GM19328 (cell line): Measurements from ENCODE around the gene GPC1.

Experiments
- ATAC-seq: cut with Tn5 transposase; IDR thresholded peaks from one replicate; pipeline ENCODE4 v1.9.1; 2021; ENCODE audit warnings: mild to moderate bottlenecking, moderate library complexity; ENCODE audit not compliant: unreplicated experiment

Gene GPC1

DNA sequence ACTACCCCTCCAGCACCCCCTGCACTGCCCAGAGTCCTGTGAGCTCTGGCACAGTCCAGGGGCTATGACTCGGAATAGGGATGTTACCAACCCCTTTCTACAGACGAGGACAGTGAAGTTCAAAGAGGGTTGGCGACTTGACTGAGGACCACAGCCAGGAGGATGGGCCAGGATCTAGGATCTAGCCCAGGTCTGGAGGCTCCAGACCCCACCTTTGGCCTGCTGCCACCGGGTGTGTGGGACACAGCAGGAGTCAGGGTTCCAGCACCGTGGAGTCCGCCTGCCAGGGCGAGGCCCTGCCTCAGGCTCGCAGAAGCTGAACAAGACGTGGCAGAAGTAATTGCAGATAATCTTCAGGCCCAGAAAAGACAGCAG, 37.9 kb upstream of the GPC1 start:
- no peak for ATAC-seq

DNA sequence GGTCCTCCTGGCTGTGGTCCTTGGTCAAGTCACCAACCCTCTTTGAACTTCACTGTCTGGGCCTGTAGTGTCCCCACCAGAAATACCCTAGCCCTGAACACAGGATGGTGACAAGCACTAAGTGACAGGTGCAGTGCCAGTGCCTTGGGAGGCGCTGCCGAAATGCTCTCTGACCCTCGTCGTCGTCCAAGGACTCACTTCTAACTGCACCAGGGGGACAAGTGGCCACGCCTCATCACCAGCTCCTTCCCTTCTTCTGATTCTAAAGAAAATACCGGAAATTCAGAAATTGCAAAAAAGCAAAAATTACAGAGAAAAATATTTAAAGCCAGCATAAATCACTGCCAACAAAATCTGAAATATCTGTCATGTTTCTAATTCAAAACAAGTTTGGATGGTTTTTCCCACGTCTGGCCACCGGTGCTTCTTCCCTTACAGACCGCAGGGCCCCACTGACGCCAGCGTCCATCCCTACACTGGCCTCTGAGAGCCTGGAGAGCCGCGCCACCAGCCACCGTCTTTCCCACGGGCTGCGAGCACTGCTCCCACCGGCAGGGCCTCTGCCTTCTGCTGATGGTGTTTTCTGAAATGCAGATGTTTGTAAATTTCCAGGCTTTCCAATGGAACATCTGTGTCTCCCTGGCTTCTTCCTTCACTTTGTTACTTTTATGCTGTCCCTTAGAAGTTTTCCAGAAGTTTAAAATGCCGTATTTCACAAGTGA, 37.4 kb upstream of the GPC1 start:
- ATAC-seq, result no peak

DNA sequence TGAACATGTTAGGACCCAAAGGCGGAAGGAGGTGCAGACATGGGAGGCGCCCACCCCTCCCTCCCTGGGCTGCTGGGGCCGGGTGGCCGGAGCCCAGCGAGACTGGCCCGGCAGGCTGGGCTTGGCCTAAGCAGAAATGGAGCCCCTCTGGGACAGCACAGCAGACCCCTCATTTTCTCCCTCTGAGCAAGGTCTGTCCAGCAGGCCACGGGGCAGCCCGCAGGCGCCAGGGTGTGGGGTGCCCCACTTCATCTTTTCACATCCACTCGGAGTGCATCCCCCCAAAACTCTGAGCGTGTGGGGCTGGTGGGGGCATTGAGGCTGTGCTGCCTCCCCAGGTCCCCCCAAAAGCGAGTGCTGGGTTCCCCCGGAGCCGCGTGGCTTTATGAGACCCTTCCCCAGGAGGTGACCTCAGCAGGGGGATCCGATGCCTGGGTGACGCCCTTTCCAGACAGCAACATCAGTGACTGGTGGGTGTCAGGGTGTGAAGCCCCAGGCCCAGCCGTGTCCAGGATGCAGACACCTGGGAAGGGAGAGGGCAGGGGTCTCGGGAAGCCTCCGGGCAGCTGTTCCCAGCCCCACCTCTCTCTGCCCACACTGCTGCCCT, 36.7 kb upstream of the GPC1 start:
- no peak for ATAC-seq

DNA sequence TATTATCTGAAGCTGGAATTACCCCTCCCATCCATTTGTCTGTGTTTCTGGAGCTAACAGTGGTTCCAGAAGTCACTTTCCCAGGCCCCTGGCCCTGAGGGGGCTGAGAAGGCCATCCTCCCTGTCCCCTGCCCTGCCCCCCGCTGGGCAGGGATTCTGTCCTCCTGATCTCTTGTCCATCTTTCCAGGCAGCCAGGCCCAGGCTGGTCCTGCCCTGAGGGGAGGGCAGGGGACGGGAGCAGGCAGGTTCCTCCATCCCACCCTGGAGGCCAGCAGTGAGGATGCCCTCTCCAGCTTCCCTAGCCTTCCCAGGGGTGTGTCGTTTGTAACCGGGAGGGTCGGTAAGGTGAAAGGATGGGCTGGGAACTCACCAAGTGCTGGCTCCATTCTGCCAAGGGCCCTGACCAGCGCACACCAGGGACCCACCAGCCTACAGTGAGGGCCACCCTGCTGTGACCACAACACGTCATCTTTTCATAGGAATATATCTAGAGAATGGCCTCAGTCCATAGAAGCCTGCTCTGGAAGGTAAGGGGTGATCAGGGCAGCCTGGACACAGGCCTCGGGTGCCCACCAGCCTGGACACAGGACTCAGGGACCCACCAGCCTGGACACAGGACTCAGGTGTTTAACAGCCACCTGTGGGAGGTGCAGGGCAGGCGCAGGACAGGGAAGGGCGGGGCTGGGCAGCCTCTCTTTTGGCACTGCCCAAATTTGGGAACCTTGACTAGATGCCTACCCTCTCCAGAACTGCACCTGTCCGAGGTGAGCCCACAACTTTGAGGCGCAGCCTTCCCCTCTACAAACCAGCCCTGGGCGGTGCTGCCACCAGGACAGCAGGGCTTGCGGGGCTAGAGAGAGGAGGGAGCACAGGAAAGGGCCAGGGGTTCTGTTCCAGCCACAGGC, 35.8 kb upstream of the GPC1 start:
- ATAC-seq, result no peak

DNA sequence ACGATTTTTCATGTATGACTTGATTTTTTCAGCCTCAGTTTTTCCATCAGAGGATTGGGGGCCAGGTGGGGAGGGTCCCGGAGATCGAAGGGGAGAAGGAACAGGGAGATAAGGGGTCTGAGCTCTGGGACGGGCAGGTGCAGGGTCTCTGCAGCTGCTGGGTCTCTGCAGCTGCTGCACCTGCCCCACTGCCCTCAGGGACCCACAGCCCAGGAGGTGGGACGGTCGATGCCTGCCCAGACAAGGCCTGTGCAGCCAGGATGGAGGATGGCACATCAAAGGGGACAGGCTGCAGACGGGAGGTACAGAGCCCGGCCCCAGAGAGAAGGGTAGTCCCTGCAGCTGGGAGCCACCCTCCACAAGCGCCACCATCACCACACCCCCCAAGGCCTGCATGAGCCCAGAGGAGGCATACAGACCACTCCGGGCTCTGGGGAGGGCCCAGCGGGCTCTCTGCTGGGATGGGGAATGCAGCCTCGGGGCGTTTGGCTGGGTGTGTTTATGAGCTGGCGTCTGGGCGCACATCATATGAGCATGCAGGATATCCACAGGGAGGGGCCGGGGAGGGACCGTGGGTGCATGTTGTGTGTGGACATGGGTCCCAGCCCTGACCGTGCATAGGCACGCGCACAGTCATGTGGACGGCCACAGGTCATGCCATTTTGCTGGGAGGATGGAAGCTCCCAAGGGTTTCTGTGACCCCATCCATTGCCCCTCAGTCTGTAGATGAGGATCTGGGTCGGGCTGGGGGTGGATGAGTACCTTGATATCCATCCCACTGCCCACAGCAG, 34.9 kb upstream of the GPC1 start:
- no peak for ATAC-seq

DNA sequence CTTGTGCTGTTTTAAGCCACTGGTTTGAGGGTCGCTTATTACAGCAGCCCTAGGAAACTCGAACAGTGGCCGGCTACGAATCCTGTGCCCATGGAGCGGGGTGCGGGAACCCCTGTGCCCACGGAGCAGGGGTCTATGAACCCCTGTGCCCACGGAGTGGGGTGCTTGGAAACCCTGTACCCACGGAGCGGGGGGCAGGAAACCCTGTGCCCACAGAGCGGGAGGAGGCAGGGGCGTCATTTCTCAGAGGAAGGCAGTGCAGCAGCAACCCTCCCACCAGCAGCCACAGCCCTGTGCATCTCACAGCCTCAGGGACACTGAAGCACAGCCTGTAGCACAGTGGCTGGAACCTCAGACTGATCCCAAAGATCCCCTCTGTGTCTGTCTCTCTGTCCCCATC, 34.2 kb upstream of the GPC1 start:
- no peak for ATAC-seq

DNA sequence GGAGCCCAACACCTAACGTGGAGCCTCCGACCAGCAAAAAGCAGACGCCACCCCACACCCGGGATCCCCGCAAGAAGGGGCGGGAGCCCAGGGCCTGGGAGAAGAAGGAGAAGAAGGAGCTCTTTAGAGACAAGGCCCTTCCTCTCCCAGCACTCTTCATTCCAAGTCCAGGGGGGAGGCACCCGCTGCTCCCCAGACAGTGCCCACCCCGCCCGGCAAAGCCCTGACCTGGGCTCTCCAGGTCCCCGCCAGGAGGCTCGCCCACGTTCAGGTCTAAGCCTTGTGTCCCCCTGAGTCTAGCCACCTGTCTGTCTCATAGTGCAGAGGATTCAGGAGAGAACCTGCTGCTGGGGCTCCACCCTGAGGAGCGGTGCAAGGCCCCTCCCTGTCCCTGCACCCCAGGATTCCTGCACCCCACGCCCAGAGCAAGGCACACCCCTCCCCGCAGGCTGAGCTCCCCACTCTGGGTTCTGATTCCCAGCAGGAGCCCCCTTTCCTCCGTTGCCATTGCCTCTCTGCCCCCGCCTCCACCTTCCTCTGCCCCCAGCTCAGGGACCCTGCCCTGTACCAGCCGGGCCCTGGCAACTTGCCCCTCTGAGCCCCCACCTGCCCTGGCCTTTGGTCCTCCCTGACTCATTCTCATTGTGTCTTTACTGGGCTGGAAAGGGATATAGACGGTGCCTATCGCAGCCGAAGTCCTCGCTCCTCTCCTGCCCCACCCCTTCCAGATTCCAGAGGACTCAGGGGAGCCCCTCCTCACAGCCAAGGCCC, 33.5 kb upstream of the GPC1 start:
- ATAC-seq, result no peak

DNA sequence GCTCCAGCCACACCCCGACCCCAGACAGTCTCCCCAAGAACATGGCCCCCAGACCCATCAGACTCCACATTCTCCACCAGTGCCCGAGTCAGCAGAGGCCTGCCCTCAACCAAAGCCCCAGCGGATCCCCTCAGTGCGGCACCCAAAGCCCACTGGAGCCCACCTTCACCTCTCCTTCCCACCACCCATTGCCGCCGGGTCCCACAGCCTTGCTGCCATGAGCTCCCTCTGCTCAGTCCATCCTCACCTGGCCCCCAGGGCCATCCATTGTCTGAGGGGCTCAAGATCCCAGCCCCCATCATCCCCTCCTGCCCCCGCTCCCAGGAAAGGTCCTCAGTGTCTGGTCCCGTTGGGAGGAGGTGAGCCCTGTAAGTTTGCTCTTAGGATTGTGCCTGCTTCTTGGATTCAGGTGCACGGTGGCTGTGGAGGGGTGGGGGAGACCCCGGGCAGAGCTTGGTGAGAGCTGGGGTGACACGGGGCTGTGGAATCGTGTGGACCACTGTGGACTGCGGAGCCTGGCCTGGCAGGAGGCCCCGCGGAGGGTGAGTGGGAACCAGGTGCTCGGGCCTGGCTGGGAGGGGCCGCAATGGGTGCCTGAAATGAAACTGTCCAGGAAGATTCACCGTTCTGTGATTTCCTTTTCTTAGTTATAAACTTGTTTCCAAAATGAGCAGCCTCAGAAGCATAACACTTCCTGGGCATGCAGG, 32.7 kb upstream of the GPC1 start:
- no peak for ATAC-seq

DNA sequence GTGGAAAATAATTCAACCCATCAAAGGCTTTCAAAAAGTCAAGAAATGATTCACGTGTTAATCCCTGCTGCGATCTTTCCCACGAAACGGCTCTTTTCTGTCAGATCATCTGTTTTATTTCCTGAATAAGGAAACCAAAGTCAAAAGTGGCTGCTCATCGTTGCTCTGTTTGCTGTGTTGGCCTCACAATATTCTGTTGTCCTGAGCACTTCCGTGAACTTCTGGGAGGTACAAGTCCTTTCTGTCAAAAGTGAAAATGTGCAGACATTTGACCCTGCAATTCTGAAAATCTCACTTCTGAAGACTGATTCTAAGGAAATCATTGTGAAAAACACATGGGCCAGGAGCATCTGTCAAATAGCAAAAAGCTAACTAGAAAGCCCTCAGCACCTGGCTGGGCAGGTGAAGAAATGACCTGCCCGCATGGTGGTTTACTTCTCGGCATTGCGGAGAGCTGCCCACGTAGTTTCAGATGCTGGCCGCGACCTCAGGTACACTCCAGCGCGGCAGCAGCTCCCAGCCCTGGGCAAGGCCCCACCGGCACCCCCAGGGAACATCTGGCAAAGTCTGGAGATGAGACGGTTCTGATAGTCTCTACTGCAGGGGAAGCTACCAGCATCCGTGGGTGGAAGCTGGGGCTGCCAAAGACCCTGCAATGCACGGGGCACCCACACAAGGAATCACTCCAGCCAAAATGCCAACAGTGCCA, 31.9 kb upstream of the GPC1 start:
- ATAC-seq, result no peak

DNA sequence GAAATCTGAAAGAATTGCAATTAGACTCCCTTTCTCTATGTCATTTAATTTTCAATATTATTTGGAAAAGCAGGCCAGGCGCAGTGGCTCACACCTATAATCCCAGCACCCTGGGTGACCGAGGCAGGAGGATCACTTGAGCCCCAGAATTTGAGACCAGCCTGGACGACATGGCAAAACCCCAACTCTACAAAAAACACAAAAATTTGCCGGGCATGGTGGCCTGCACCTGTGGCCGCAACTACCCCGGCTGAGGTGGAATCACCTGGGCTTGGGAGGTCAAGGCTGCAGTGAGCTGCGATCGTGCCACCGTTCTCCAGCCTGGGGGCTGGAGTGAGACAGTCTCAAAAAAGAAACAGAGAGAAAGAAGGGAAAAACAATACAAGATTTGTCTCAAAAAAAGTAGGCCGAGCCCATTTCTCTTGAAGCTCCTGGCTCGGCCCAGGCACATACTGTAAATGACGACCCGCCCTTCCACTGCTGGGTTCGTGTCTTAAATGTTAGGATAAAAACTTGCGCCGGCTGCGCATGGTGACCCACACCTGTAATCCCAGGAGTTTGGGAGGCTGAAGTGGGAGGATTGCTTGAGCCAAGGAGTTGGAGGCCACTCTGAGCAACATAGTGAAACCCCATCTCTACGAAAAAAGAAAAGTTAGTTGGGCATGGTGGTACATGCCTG, 31.1 kb upstream of the GPC1 start:
- ATAC-seq, result no peak

DNA sequence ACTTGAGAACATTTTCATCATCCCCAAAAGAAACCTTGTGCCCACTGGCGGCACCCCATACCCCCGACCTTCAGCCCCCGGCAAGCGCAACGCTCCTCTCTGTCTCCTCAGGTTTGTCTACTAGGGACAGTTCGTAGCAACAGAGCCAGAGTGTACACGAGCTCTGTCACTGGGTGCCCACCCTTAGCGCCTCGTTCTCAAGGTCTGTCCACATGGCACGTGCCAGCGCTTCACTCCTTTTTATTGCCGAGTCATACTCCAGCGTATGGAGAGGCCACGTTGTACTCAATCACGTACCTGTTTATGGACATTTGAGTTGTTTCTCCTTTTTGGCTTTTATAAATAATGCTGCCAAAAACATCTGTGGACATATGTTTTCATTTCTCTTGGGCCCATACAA, 30.3 kb upstream of the GPC1 start:
- ATAC-seq, result no peak

DNA sequence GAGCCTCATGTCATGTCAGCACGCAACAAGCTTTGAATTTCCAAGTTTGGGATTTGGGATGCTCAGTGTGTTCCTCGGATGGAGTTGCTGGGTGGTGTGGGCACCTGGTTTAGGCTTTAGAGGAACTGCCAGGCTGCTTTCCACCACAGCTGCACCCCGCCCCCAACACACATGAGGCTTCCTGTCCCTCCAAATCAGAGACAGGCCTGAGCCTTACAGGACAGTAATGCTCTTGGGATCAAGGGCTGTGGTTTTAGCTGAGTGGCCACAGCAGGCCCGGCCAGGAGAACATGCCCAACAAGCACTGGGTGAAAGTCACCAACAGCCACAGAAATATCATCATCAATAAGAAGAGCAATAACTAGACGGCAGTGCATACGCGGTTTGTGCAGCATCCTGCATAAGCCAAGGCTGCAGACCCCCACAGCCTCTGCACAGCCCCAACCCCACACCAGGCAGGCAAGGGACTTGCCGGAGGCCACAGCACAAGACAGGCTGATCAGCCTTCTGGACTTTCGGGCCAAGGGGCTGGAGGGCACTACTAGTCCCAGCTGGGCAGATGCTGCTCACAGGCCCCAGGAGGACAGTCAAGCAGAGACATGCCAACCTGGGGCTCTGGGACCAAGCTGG, 29.7 kb upstream of the GPC1 start:
- no peak for ATAC-seq

DNA sequence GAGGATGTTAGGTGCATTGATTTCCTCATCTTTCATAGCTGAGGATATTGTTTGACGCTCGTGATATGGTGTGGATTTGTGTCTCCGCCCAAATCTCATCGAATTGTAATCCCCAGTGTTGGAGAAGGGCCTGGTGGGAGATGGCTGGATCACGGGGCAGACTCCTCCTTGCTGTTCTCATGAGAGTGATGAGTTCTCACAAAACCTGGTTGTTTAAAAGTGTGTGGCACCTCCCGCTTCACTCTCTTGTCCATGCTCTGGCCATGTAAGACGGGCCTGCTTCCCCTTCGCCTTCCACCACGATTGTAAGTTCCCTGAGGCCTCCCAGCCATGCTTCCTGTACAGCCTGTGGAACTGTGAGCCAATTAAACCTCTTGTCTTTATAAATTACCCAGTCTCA, 28.4 kb upstream of the GPC1 start:
- no peak for ATAC-seq

DNA sequence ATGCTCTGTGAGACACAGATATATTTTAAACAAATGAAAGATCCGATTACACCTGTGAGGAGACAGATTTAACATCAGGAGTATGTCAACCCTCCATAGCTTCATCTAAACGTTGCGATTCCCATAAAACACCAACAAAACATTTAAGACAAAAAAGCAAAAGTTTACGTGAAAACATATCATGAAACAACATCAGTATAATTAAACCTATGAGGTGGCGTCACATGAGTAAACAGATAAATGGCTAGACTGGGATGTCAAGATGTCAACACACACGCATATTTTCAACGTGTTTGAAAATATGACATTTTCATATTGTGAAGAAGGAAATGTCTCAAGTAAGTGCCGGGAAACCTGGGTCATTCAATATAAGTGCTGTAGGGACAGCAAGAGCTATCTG, 25.5 kb upstream of the GPC1 start:
- ATAC-seq, result no peak

DNA sequence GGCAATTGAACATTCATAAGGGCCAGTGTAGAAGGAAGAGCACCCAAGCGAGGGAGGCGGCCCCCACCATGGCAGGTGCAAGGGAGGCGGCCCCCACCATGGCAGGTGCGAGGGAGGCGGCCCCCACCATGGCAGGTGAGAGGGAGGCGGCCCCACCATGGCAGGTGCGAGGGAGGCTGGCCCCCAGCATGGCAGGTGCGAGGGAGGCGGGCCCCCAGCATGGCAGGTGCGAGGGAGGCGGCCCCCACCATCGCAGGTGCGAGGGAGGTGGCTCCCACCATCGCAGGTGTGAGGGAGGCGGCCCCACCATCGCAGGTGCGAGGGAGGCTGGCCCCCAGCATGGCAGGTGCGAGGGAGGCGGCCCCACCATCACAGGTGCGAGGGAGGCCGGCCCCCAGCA, 24.7 kb upstream of the GPC1 start:
- ATAC-seq, result no peak

DNA sequence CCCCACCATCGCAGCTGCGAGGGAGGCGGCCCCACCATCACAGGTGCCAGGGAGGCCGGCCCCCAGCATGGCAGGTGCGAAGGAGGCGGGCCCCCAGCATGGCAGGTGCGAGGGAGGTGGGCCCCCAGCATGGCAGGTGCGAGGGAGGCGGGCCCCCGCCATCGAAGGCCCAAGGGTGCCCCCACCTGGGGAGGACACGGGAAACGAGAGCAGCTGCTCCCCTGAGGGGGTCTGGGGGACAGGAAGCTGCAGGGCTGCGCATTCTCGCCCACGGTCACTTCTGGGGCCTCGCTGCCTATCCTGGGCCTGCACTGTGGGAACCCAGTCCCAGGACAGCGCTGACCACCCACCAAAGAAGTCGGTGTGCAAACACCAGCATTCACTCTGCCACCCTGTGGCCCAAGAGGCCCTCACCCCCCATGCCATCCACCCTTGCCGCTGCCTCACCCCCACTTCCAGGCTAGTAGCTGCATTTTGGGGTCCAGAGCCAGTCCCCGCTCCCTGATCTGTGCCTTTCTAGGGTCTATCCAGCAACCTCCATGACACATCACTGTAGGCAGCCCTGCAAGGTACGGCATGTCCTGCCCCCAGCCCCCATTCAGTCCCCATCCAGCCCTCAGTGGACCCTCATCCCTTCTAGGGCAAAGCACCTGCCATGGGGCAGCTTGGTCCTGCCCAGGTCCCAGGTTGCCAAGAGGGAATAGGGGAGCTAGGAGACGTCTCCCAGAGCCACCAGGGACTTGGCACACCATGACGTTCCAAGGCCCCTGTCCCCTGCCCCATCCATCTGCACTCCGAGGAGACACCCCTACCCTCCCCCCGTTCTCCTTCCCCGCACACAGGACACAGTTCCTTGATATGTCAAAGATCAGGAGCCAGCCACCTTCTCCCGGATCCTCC, 24.0 kb upstream of the GPC1 start:
- ATAC-seq, result no peak

DNA sequence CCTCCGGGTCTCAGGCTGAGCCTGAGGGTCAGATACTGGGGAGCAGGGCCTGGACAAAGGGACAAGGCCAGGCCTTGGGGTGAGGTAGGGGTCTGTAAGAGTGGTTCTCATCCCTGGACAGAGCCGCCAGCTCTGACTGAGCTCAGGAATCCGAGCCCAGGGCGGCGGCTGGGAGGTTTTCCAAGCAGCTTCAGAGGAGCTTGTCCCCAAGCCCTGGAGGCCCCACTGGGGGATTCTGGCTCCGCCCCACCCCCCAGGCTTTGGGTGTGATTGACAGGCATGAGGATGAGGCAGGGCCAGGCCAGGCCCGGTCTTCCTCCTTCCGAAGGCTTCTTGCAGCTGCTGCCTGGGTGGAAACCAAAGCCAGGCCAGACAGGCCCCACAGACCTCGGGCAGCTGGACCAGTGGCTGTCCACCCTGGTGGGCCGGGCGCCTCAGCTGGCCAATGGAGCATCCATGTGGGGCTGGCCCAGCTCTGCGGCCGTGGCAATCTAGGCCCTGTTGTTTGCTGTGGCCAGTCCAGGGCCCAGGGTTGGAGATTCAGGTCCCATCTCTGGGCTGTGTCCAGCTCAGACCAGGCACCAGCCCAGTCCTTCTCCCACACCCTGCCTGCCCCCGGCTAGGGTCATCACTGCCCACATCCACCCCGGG, 23.1 kb upstream of the GPC1 start:
- ATAC-seq, result no peak
